Astrocyte (in vitro differentiated cells and primary cell): ENCODE measurements around the gene HIPK1.

ENCODE experiments used
- EZH2 ChIP-seq: IDR thresholded peaks from 2 replicates; pipeline ENCODE4 v1.6.1; 2012; ENCODE audit warnings: mild to moderate bottlenecking, low read length, inconsistent platforms; ENCODE audit not compliant: insufficient read depth
- TF ChIP-seq, protein P1 (sequence below): IDR thresholded peaks from 2 replicates; pipeline ENCODE4 v1.5.1; 2011; ENCODE audit warnings: low read depth, mild to moderate bottlenecking, inconsistent platforms, low read length, moderate library complexity; ENCODE audit not compliant: insufficient read depth

DNA sequence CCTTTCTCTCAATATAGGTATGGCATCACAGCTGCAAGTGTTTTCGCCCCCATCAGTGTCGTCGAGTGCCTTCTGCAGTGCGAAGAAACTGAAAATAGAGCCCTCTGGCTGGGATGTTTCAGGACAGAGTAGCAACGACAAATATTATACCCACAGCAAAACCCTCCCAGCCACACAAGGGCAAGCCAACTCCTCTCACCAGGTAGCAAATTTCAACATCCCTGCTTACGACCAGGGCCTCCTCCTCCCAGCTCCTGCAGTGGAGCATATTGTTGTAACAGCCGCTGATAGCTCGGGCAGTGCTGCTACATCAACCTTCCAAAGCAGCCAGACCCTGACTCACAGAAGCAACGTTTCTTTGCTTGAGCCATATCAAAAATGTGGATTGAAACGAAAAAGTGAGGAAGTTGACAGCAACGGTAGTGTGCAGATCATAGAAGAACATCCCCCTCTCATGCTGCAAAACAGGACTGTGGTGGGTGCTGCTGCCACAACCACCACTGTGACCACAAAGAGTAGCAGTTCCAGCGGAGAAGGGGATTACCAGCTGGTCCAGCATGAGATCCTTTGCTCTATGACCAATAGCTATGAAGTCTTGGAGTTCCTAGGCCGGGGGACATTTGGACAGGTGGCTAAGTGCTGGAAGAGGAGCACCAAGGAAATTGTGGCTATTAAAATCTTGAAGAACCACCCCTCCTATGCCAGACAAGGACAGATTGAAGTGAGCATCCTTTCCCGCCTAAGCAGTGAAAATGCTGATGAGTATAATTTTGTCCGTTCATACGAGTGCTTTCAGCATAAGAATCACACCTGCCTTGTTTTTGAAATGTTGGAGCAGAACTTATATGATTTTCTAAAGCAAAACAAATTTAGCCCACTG lies 11.5 kb downstream of the HIPK1 start:
- TF ChIP-seq, protein P1, sequence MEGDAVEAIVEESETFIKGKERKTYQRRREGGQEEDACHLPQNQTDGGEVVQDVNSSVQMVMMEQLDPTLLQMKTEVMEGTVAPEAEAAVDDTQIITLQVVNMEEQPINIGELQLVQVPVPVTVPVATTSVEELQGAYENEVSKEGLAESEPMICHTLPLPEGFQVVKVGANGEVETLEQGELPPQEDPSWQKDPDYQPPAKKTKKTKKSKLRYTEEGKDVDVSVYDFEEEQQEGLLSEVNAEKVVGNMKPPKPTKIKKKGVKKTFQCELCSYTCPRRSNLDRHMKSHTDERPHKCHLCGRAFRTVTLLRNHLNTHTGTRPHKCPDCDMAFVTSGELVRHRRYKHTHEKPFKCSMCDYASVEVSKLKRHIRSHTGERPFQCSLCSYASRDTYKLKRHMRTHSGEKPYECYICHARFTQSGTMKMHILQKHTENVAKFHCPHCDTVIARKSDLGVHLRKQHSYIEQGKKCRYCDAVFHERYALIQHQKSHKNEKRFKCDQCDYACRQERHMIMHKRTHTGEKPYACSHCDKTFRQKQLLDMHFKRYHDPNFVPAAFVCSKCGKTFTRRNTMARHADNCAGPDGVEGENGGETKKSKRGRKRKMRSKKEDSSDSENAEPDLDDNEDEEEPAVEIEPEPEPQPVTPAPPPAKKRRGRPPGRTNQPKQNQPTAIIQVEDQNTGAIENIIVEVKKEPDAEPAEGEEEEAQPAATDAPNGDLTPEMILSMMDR, result no peak
- TF ChIP-seq EZH2, result no peak
